ENCODE results near the gene AKAP8L. TPM values are rescaled to one million over a fixed set of nuclear protein-coding genes. Genes with fewer than 3 reads are reported as not detected.

The AKAP8L gene
- total RNA-seq, 1 donor from 2014 or later = 163 TPM

- DNase-seq (ENCODE audit: low read depth, low spot score) = no peak
- Mint-ChIP-seq H3K4me3 (no peak overlapping the region), H3K9me3 (no peaks in the 10 kb centered on the region), H3K27me3 (ENCODE audit: low read depth) (no peaks in the 10 kb centered on the region), H3K4me1 (peaks cover 9% of the 10 kb centered on the region), H3K36me3 (ENCODE audit: low read depth) (peaks cover 2% of the 10 kb centered on the region), H3K27ac (ENCODE audit: unreplicated experiment) (no peak overlapping the region)
- no peak for TF ChIP-seq CTCF (conservative IDR thresholded peaks at IDR 0.05)
Observed at GRCh38 chr19:15438124-15438496, 19.3 kb upstream of the AKAP8L start.

DNA sequence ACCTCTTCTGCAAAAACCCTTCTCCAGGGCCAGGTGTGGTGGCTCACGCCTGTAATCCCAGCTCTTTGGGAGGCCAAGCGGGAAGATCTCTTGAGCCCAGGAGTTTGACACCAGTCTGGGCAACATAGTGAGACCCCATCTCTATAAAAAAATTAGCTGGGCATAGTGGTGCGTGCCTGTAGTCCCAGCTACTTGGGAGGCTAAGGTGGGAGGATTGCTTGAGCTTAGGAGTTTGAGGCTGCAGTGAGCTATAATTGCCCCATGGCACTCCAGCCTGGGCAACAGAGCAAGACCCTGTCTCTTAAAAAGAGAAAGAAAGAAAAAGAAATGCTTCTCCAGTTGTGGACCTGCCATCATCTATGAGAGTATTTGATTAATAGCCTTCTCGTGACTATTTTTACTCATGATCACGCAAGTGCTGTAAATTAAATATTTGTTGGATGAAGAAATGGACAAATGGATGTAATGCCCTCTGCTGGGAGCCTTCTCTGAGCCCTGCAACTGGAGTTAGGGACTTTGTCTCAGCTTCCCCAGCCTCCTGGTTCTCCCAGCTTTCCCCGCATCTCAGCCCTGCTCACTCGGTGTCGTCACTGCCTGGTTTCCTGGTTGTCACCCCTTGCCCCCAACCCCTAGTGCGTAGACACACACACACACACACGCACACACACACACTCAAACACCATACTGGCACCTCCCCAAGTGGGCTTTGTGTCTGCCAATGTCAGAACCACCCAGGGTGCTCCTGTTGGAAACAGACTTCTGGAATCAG is 18.8 kb upstream of the AKAP8L start:
- Mint-ChIP-seq H3K36me3 (ENCODE audit: low read depth) (peaks cover 3% of the 10 kb centered on the region), H3K9me3 (no peaks in the 10 kb centered on the region), H3K4me3 (no peak overlapping the region), H3K27ac (ENCODE audit: unreplicated experiment) (no peak overlapping the region), H3K27me3 (ENCODE audit: low read depth) (no peaks in the 10 kb centered on the region), H3K4me1 (peaks cover 12% of the 10 kb centered on the region)
- no peak for TF ChIP-seq CTCF (conservative IDR thresholded peaks at IDR 0.05)
- no peak for DNase-seq (ENCODE audit: low read depth, low spot score)

DNA sequence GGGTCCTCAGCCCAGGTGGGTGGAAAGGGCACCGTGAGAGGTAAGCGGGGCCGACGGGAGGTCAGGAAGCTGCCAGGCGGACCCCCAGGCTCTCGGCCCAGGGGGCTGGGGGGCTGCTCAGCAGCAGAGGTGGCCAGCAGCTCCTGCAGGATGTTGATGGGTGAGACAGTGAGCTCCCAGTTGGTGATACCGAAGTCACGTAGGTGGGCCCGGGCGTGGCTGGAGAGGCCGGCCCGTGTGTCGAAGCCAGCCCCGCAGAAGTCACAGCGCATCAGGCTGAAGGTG is 18.0 kb upstream of the AKAP8L start:
- H3K27ac Mint-ChIP-seq (ENCODE audit: unreplicated experiment) = no peak overlapping the region
- H3K27me3 Mint-ChIP-seq (ENCODE audit: low read depth) = no peaks in the 10 kb centered on the region
- no peaks in the 10 kb centered on the region for H3K9me3 Mint-ChIP-seq
- peaks cover 14% of the 10 kb centered on the region for H3K4me1 Mint-ChIP-seq
- peaks cover 3% of the 10 kb centered on the region for H3K36me3 Mint-ChIP-seq (ENCODE audit: low read depth)
- no peak overlapping the region for H3K4me3 Mint-ChIP-seq
- no peak for TF ChIP-seq CTCF (conservative IDR thresholded peaks at IDR 0.05)
- DNase-seq (ENCODE audit: low read depth, low spot score) = no peak

DNA sequence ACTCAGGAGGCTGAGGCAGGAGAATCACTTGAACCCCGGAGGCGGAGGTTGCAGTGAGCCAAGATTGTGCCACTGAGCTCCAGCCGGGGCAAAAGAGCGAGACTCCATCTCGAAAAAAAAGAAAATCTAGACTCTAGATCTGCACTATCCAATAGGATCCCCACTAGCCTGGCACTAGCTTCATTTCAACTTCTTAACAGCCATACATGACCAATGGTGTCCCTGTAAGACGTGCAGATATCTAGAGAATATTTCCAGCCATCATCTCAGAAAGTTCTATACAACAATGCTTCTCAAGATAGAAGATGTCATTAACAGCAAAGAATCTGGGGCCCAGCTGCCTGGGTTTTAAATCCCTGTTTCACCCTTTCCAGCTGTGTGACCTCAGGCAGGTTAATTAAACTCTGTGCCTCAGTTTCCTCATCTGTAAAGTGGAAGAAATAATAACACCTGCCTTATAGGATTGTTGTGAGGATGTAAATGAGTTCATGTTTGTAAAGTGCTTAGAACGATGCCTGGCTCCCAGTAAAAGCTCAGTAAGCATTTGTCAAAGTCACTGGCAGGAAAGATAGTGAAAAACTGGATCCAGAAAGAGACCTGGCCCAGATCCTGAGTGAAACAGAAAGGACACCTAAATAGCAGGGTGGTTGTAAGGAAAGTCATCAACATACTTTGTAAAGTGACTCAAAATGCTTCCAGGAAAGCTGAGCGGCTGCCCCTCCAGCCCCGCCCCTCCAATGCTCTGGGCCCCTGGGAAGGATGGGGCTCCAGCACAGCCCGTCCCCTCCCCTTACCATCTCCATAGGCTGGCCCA is 17.4 kb upstream of the AKAP8L start:
- no peaks in the 10 kb centered on the region for H3K9me3 Mint-ChIP-seq
- no peak for TF ChIP-seq CTCF (conservative IDR thresholded peaks at IDR 0.05)
- no peaks in the 10 kb centered on the region for H3K27me3 Mint-ChIP-seq (ENCODE audit: low read depth)
- no peak for DNase-seq (ENCODE audit: low read depth, low spot score)
- peak overlapping the region; percentile 68 for H3K4me3 Mint-ChIP-seq
- peaks cover 3% of the 10 kb centered on the region for H3K36me3 Mint-ChIP-seq (ENCODE audit: low read depth)
- H3K27ac Mint-ChIP-seq (ENCODE audit: unreplicated experiment) = no peak overlapping the region
- H3K4me1 Mint-ChIP-seq = peaks cover 20% of the 10 kb centered on the region

DNA sequence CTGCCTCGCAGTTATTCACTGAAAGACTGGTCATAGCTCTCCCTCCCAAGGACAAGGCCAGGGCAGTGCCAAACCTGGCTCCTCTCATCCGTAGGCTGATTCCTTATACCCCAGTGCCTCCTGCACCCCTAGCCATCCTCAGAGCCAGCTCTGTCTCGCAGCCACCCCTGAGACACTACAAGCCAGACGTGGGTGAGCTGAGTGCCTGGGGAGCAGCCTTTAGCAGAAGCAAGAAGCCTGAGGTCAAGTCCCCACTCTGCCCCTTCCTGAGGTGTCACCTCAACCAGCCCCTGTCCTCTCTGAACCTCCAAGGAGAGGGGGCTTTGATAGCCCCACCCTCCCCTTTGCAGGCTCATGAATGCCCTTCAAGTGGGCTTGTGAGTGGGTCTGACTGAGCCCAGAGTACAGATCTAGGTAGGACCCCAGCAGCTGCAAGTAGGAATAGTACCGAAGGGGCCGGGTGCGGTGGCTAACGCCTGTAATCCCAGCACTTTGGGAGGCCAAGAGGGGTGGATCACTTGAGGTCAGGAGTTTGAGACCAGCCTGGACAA is 14.8 kb upstream of the AKAP8L start:
- Mint-ChIP-seq H3K9me3 (no peaks in the 10 kb centered on the region), H3K36me3 (ENCODE audit: low read depth) (peaks cover 3% of the 10 kb centered on the region), H3K27ac (ENCODE audit: unreplicated experiment) (no peak overlapping the region), H3K4me1 (peaks cover 23% of the 10 kb centered on the region), H3K4me3 (peak overlapping the region; percentile 97), H3K27me3 (ENCODE audit: low read depth) (no peaks in the 10 kb centered on the region)
- TF ChIP-seq CTCF (conservative IDR thresholded peaks at IDR 0.05) = no peak
- no peak for DNase-seq (ENCODE audit: low read depth, low spot score)
